Fibroblast of mammary gland (primary cell): ENCODE data around the gene AAR2.

Experiments used
- DNase-seq: peaks from one replicate; pipeline ENCODE4 v3.0.0-alpha.2; 2010; ENCODE audit warnings: low read depth
- H3K4me3 ChIP-seq: 2 replicates; pipeline ENCODE4 v1.5.1; 2011; ENCODE audit warnings: low read depth, mild to moderate bottlenecking, low read length, moderate library complexity; ENCODE audit not compliant: control insufficient read depth
- TF ChIP-seq, protein P1 (sequence below): conservative IDR thresholded peaks from 2 replicates; pipeline ENCODE4 v1.5.1; 2011; ENCODE audit warnings: low read depth, low read length, inconsistent platforms; ENCODE audit not compliant: control insufficient read depth, insufficient read depth

The AAR2 gene

DNA sequence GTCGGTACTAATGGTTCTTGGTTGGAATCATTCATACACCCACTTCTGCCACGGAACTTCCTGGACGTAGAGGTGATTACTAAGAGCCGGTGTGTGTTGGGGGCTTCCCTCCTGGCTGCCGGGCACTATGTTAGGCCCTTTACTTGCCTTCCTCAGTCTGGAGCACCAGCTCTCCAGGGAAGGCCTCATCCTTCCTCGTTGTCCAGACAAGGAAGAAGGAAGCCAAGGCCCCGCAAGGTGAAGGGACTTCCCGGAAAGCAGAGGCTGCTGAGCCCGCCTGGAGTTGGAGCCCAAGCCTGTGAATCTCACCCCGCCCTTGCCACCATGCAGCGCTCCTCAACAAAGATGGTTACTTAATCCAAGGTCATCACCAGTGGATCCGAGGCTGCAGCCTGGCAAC is 26.2 kb downstream of the AAR2 start:
- TF ChIP-seq, protein P1, sequence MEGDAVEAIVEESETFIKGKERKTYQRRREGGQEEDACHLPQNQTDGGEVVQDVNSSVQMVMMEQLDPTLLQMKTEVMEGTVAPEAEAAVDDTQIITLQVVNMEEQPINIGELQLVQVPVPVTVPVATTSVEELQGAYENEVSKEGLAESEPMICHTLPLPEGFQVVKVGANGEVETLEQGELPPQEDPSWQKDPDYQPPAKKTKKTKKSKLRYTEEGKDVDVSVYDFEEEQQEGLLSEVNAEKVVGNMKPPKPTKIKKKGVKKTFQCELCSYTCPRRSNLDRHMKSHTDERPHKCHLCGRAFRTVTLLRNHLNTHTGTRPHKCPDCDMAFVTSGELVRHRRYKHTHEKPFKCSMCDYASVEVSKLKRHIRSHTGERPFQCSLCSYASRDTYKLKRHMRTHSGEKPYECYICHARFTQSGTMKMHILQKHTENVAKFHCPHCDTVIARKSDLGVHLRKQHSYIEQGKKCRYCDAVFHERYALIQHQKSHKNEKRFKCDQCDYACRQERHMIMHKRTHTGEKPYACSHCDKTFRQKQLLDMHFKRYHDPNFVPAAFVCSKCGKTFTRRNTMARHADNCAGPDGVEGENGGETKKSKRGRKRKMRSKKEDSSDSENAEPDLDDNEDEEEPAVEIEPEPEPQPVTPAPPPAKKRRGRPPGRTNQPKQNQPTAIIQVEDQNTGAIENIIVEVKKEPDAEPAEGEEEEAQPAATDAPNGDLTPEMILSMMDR, result no peak
- no peak overlapping the region for H3K4me3 ChIP-seq
- DNase-seq, result no peak

- TF ChIP-seq, protein P1, result no peak
- H3K4me3 ChIP-seq, result no peak overlapping the region
- no peak for DNase-seq
Measured at GRCh38 chr20:36264426-36265246, 28.4 kb downstream of the AAR2 start.

DNA sequence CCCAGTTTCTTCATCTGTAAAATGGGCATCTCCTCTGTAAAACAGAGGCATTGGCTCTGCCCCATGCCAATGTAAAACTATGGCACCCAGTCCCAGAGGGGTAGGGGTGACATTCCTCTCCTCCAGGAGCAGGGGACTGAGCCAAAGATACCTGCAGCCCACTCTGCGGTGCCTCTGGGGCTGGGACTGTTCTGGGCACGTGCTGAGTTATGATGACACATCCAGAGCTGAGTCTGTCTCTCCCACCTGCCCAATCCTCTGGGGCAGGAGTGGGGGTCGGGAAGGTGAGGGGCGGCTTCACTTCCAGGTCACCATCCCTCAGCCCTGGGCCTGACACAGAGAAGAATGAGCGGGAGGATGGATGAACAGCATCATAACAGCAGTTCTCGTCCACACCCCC is 29.9 kb downstream of the AAR2 start:
- no peak for DNase-seq
- no peak overlapping the region for H3K4me3 ChIP-seq
- TF ChIP-seq, protein P1, result no peak

DNA sequence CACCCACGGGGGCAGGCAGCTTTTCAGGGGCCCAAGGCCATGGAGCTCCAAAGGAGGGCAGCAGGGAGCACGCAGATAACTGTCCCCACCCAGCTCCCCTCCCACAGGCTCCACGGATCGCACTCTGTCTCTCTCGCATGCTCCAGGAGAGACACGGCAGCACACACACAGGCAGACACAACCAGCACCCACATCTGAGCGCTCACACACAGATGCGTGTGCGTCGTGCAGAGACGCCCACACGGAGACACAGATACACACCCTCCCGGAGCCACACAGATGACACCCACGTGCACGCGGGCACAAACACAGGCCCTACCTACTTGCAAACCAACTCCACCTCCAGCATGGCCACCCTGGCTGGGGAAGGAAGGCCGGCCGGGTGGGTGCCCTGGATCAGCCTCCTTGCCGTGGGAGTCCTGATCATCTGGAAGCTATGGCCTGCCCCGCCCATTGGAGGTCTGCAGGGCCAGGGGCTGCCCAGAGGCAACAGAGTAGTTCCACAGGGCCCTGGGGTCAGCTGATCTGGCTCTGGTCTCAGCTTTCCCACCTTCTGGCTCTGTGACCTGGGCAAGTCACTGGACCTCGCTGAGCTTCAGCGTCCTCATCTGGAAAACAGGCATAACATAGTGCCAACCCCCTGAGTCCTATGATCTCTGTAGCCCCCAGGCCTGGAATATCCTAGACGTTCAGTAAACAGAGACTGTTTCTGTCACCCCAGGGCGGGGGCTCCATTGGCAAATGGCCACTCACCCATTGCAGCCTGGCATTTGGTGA is 31.5 kb downstream of the AAR2 start:
- H3K4me3 ChIP-seq, result no peak overlapping the region
- DNase-seq, result no peak
- TF ChIP-seq, protein P1, result no peak

GRCh38 chr20:36268440-36269342 is 32.4 kb downstream of the AAR2 start:
- no peak for DNase-seq
- TF ChIP-seq, protein P1, result no peak
- H3K4me3 ChIP-seq, result no peak overlapping the region

DNA sequence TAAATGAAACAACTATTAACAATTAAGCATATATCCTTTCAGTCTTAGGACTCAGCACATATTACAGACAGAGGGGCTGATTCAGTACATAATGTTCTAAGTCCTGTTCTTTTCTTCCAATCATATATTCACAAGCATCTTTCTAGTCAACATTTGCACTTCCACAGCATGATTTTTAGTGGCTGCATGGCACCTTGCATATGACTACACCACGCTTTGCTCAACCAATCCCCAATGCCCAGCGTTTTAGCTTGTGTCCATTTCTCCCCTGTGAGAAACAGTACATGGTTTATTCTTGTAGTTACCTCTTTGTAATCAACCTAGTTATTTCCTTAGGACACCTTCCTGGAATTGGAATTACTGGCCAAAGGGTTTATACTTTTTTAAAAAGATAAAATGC is 33.2 kb downstream of the AAR2 start:
- no peak overlapping the region for H3K4me3 ChIP-seq
- TF ChIP-seq, protein P1, result no peak
- DNase-seq, result no peak
